Ectodermal cell (in vitro differentiated cells): Measurements from ENCODE around the gene SEMA5A.

Experiments used
- H3K27ac ChIP-seq: 2 replicates; pipeline ENCODE4 v1.7.0; 2013; ENCODE audit warnings: mild to moderate bottlenecking, low read depth, low read length; ENCODE audit not compliant: insufficient read depth, poor library complexity, severe bottlenecking
- H3K27me3 ChIP-seq: 2 replicates; pipeline ENCODE4 v1.7.0; 2013; ENCODE audit warnings: mild to moderate bottlenecking, low read length; ENCODE audit not compliant: insufficient read depth, control insufficient read depth, poor library complexity, severe bottlenecking
- H3K36me3 ChIP-seq: one replicate; pipeline ENCODE4 v1.7.0; 2013; ENCODE audit warnings: low read length; ENCODE audit not compliant: control insufficient read depth, insufficient read depth
- H3K4me1 ChIP-seq: one replicate; pipeline ENCODE4 v1.7.0; 2013; ENCODE audit warnings: low read length; ENCODE audit not compliant: control insufficient read depth, insufficient read depth
- H3K4me3 ChIP-seq: 2 replicates; pipeline ENCODE4 v1.7.0; 2013; ENCODE audit warnings: low read depth, low read length, control low read depth; ENCODE audit not compliant: insufficient read depth
- H3K9me3 ChIP-seq: 2 replicates; pipeline ENCODE4 v1.7.0; 2013; ENCODE audit warnings: mild to moderate bottlenecking, low read length, moderate library complexity; ENCODE audit not compliant: control insufficient read depth
- WGBS, 2 experiments: methylation state at CpG; one replicate each; pipeline ENCODE4 v1.1.7; 2013; ENCODE audit warnings: missing lambda C conversion rate in 2 of 2; 5-methylcytosine and 5-hydroxymethylcytosine counted together

Gene SEMA5A

DNA sequence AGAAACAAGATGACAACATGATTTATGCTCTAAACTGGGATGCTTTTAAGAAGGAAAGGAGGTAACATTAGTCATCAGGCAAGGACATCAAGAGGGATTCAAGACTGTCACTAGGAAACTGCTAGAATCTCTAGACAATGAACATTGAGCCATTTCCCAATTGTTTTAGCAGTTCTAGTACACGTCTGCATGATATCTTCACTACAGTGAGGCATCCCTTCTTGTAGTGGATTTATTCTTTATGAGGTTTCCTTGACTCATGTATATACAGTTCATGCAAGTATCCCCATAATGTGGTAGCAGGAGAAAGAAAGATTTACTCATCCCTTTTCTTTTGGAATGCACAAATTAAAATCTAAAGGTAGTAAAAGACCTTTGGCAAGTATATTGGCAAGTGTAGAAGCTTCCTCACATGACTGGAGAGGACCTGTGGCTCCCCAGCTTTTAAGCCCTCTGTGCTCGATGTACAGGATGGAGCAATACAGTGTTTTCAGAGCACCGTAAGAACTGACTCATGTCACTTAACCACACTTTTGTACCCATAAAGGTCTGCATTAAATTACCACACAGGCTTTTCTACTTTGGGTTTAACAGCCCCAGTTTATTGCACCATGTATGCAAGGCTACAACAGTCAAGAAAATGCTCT lies 335.9 kb downstream of the SEMA5A start:
- H3K27me3 ChIP-seq = no peaks in the 10 kb centered on the region
- no peak overlapping the region for H3K27ac ChIP-seq
- H3K36me3 ChIP-seq = no peaks in the 10 kb centered on the region
- H3K9me3 ChIP-seq = peaks cover under 1% of the 10 kb centered on the region
- H3K4me1 ChIP-seq = no peaks in the 10 kb centered on the region
- WGBS, 2 experiments = 90 to 97% methylated on average over 3 of the region's 3 CpGs
- H3K4me3 ChIP-seq = no peak overlapping the region

DNA sequence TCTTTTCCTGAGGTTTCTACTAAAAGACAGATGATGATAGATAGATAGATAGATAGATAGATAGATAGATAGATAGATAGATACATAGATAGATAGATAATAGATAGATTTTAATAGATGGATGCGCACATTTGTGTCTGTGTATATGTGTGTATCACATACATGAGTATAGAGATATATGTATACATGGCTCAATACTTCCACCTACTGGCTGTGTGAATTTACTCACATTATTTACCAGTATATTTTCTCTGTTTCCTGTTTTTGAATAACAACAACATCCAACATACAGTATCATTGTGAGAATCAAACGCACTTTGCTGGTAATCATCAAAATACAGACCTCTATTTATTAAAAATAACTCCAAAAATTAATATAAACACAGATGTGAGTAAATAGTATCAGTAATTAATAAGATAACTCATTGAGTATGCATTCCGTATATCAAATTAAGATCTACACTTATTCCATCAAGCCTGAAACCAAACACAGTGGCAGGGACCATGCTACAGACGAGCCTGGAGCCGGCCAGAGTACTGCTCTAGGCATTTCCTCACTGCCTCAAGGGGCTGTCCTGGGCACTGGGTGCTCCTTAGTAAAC lies 338.0 kb downstream of the SEMA5A start:
- Histone ChIP-seq H3K27me3 (no peaks in the 10 kb centered on the region), H3K9me3 (peaks cover 2% of the 10 kb centered on the region), H3K27ac (no peak overlapping the region), H3K4me3 (no peak overlapping the region), H3K4me1 (no peaks in the 10 kb centered on the region), H3K36me3 (no peaks in the 10 kb centered on the region)
- WGBS, 2 experiments = 77 to 81% methylated on average over 4 to 5 of the region's 5 CpGs

- Histone ChIP-seq H3K9me3 (peaks cover 2% of the 10 kb centered on the region), H3K4me1 (peaks cover 3% of the 10 kb centered on the region), H3K4me3 (no peak overlapping the region), H3K27ac (no peak overlapping the region), H3K27me3 (peaks cover 33% of the 10 kb centered on the region), H3K36me3 (no peaks in the 10 kb centered on the region)
- 94 to 100% methylated on average over 2 of the region's 2 CpGs for WGBS, 2 experiments
These were observed 343.2 kb downstream of the SEMA5A start for GRCh38 chr5:9202636-9203035.

DNA sequence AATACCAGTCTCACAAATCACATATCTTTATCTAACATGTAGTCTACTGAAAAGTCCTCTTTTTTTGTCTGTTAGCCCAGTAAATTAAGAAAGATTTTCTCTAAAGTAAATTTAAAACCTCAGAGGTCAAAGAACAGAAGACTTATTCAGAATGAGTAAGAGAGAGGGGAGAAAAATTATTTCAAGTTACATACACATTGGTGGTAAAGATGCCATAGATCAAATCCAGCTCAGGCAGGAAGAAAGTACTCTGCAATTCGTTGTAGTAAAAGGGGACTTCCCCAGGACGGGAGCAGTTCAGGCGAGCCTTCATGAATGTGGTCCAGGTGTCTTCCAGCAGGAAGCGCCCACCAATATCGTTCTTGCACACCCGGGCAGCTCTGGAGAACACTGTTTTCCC lies 344.1 kb downstream of the SEMA5A start:
- Histone ChIP-seq H3K4me1 (peaks cover 12% of the 10 kb centered on the region), H3K36me3 (no peaks in the 10 kb centered on the region), H3K9me3 (peaks cover 2% of the 10 kb centered on the region), H3K4me3 (no peak overlapping the region), H3K27me3 (peaks cover 33% of the 10 kb centered on the region), H3K27ac (no peak overlapping the region)
- WGBS, 2 experiments = 92 to 96% methylated on average over 6 of the region's 6 CpGs

GRCh38 chr5:9201011-9201410 lies 344.9 kb downstream of the SEMA5A start:
- Histone ChIP-seq H3K4me1 (peaks cover 19% of the 10 kb centered on the region), H3K4me3 (no peak overlapping the region), H3K36me3 (no peaks in the 10 kb centered on the region), H3K27ac (no peak overlapping the region), H3K9me3 (peaks cover 2% of the 10 kb centered on the region), H3K27me3 (peaks cover 33% of the 10 kb centered on the region)
- 94 to 100% methylated on average over 1 to 2 of the region's 2 CpGs for WGBS, 2 experiments

GRCh38 chr5:9198394-9198793 lies 347.5 kb downstream of the SEMA5A start:
- H3K27ac ChIP-seq = no peak overlapping the region
- H3K9me3 ChIP-seq = no peaks in the 10 kb centered on the region
- H3K4me1 ChIP-seq = peaks cover 28% of the 10 kb centered on the region
- no peak overlapping the region for H3K4me3 ChIP-seq
- peaks cover 42% of the 10 kb centered on the region for H3K27me3 ChIP-seq
- no peaks in the 10 kb centered on the region for H3K36me3 ChIP-seq
- WGBS, 2 experiments = 85 to 95% methylated on average over 3 of the region's 3 CpGs

DNA sequence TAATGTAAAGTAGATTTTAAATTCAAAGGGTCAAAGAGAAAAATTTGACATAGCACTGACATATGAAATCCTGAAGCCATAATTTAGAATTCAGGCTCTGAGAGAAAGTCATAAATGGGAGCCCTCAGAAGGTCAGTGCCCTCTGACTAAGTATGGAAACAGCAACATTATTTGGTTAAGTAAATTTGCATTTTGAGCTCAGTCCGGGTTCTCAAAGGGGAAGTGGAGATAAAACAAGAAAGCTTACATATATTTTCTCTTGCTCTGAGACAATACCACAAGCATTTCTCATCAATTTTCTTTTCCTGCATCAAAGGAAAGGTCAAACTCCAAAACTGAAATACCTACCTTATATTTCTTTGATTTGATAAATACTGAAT lies 348.0 kb downstream of the SEMA5A start:
- H3K4me3 ChIP-seq = no peak overlapping the region
- 73 to 83% methylated on average over 1 of the region's 1 CpG for WGBS, 2 experiments
- no peaks in the 10 kb centered on the region for H3K36me3 ChIP-seq
- H3K27ac ChIP-seq = no peak overlapping the region
- H3K27me3 ChIP-seq = peaks cover 42% of the 10 kb centered on the region
- peaks cover 28% of the 10 kb centered on the region for H3K4me1 ChIP-seq
- no peaks in the 10 kb centered on the region for H3K9me3 ChIP-seq

- peaks cover 28% of the 10 kb centered on the region for H3K4me1 ChIP-seq
- no peak overlapping the region for H3K4me3 ChIP-seq
- H3K27ac ChIP-seq = peak overlapping the region; percentile 85
- H3K27me3 ChIP-seq = peaks cover 42% of the 10 kb centered on the region
- 64 to 67% methylated on average over 13 of the region's 13 CpGs for WGBS, 2 experiments
- H3K36me3 ChIP-seq = no peaks in the 10 kb centered on the region
- H3K9me3 ChIP-seq = no peaks in the 10 kb centered on the region
These were observed 349.3 kb downstream of the SEMA5A start for GRCh38 chr5:9196403-9197227.

GRCh38 chr5:9194509-9194908 lies 351.4 kb downstream of the SEMA5A start:
- H3K4me3 ChIP-seq = no peak overlapping the region
- WGBS, 2 experiments = 61 to 90% methylated on average over 2 to 3 of the region's 3 CpGs
- peaks cover 26% of the 10 kb centered on the region for H3K27me3 ChIP-seq
- H3K9me3 ChIP-seq = no peaks in the 10 kb centered on the region
- H3K27ac ChIP-seq = no peak overlapping the region
- H3K4me1 ChIP-seq = peaks cover 28% of the 10 kb centered on the region
- no peaks in the 10 kb centered on the region for H3K36me3 ChIP-seq

DNA sequence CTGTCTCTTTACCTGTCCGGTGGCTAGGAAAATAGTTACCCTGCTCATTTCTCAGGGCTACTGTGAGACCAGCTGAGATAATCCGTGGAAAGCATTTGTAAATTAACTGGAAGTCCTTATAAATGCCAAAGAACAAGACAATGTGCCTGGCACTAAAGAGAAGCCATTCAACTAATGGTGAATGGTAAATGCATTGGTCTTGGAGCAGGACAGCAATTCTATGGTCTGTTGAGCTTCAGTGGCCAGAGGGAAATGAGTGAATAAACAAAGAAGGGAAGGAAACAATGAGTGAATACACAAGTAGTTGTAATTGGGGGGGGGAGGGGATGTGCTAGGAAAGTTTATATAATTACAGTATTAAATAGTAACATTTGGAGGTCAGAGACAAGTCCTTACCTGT lies 353.6 kb downstream of the SEMA5A start:
- Histone ChIP-seq H3K9me3 (no peaks in the 10 kb centered on the region), H3K36me3 (no peaks in the 10 kb centered on the region), H3K4me3 (no peak overlapping the region), H3K27me3 (peaks cover 10% of the 10 kb centered on the region), H3K4me1 (peaks cover 22% of the 10 kb centered on the region), H3K27ac (no peak overlapping the region)
- 89 to 90% methylated on average over 2 of the region's 2 CpGs for WGBS, 2 experiments
